Inferior parietal cortex (tissue), 1 donor: ENCODE data around the gene ISLR2.

Experiments
- DNase-seq: peaks from one replicate; pipeline ENCODE4 v3.0.0-alpha.2; 2016; ENCODE audit errors: extremely low spot score

ISLR2 gene

DNA sequence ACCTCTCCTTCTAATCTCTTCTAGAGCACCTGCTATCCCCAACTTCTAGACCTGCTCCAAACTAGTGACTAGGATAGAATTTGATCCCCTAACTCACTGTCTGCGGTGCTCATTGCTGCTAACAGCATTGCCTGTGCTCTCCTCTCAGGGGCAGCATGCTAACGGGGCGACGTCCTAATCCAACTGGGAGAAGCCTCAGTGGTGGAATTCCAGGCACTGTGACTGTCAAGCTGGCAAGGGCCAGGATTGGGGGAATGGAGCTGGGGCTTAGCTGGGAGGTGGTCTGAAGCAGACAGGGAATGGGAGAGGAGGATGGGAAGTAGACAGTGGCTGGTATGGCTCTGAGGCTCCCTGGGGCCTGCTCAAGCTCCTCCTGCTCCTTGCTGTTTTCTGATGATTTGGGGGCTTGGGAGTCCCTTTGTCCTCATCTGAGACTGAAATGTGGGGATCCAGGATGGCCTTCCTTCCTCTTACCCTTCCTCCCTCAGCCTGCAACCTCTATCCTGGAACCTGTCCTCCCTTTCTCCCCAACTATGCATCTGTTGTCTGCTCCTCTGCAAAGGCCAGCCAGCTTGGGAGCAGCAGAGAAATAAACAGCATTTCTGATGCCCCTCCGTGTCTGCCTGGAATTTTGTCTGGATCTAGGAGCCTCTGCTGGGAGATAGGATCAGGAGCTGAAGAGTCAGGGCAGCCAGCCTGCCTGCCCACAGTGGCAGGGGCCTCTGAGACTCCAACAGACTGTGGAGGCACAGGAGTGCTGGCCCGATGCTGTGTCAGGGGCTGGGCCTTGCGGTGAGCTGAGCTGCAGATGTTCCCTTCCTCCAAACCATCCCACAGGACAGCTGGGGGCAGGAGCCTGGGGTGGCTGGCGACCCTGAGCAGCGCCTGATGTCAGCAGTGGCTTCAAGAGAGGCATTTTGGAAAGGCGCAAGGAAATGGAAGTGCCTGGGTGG is 46.2 kb downstream of the ISLR2 start:
- DNase-seq = no peak

DNA sequence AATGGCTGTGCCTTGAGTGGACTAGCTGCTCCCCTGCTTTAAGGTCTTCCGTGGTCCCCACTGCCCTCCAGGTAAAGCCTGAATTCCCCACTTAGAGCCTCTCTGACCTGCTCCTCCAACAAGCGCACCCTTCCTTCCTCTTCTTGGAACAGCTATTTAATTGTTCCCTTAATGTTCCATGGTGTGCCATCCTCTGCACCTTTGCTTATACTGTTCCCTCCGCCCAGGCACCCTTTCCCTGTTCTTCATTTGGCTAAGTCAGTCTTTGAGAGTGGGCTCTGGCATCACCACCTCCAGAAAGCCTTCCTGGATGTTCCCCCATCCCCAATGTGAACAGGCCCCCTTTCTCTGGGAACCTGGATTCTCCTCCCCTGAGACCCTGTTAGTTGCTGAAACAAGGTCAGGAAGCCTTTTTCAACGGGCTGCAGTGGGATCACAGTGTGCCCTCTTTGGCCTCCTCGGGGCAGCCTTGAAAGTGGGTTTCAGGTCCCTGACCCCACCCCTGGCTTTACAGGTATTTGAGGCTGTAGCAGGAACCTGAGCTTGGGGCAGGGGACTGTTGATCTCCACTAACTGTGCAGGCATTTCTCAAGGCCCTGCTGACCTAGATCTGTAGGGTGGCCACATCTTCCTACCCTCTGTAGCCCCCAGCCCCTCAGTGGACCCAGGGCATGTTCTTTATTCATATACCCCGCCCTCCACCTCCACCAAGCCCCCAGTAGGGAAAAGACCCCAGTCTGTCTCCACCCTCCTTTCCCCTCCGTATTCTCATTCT is 48.1 kb downstream of the ISLR2 start:
- DNase-seq = no peak

GRCh38 chr15:74179101-74179841 is 48.9 kb downstream of the ISLR2 start:
- DNase-seq = no peak

DNA sequence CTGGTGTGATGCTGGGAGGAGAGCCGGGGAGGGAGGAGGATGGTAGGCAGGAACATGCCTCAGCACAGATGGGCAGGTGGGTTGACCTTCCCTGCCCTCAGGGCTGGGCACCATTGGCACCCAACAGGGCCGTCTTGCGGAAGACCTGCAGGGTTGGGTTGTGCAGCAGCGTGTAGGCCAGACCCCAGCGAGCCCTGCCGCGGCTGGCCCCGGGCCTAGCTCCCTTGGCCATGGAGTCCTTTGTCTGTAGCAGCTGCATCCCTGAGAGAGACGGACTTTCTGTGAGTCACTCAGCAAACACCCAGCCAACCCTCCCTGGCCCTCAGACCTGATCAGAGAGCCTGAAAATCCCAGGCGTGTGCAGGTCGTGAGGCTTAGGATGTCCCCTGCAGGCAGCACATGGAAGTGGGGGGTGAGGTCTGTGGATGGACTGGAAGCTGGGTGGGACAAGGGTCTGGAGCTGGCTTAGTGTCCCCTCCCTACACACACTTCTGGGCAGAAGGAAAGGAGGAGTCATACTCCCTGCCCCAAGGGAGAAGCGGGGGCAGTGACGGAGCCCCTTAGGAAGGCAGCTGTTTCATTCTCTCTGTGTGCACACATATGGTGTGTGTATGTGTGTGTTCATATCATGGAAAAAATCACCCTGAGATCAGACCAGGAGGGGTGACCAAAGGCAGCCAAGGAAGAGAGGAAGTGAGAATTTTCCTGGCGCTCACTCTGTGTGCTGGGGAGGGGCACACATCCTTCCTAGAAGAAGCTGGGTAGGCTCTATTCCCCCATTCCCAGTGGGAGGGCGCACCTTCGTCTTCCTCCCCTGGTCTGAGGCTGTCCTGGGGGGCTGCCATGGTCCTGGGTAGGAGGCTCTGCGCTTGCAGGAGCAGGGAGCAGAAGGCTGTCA is 49.8 kb downstream of the ISLR2 start:
- no peak for DNase-seq

DNA sequence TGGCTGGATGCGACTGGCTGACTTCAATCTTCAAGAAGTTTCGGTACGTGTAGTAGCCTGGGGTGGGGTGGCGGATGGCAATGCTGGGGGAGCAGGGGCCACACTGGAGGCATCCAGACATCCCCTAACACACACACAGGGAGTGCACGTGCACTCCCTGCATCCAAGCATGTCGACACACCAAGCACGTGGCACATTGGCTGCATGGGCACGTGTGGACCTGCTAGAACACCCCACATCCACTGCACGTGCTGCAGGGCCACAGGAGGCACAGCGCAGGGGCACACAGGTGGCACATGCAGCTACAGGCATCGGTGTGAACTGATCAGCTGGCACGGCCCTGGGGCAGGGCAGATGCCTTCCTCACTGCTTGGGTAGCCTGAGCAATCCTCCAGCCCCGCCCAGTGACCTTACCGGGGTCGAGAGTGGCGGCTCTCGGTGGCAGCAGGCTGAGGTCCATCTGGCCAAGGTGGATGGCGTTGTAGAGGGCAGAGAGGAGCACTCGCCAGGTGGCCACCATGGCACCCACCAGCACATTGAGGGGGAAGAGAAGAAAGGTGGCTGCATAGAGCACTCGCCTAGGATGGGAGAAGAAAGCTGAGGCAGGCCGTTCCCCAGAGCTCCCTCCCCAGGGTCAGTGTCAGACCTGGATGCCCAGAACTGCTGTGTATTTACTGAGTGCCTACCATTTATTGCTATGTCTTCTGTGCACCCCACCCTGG is 50.7 kb downstream of the ISLR2 start:
- DNase-seq = no peak

DNA sequence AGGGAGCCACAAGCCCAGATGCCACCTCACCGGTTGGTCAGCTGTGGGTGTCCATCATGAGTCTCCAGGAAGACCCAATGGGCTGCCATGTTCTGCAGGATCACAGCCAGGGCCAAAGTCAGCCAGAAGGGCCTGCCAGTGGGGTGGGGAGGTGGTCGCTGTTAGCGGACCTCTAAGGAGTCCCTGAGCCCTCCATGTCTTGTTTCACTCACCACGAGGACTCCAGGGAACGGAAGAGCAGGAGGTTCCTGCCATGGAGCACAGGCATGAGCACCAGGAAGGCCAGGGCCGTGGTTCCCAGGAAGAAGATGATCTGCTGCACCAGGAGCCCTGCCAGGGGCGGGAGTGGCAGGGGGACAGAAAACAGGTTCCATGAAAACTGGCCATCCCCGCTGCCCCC is 51.7 kb downstream of the ISLR2 start:
- no peak for DNase-seq

DNA sequence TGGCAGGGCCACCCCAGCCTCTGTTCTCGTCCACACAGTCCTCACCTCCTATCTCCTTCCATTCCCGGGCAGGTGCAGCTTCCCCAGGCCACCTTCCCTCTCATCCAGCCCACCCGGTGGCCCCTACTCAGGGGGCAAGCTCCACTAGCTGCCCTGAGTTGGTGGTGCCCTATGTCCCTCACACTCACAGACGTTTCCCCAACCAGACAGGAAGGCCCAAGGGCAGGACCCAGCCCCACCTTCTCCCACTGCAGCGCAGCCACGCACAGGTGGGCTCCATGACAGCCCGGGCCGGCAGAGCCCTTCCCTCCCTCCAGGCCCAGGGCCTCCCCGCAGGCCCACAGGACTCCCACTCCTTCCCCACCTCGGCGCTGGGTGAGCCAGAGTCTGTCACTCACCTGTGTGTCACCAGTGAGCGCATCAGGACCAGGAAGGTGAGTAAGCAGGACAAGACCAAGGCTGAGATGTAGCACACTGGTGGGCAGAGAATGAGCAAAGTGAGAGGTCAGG is 54.3 kb downstream of the ISLR2 start:
- no peak for DNase-seq

- no peak for DNase-seq
These were observed 55.4 kb downstream of the ISLR2 start for GRCh38 chr15:74185710-74186348.
